HCT116 (cell line): ENCODE data around the gene MRPS7. TPM values are rescaled to one million over a fixed set of nuclear protein-coding genes. Genes with fewer than 3 reads are reported as not detected.

Experiments used
- ATAC-seq: fragments of 200-7000 bp; cut with Tn5 transposase; 2 replicates; pipeline ENCODE4 v1.9.1; 2020; ENCODE audit warnings: mild to moderate bottlenecking, moderate library complexity
- BruUV-seq: library from RNA; stranded (reverse); fragments of 400-500 nt; replicated peaks from 2 replicates; lab custom pipeline; 2021; lab: Mats Ljungman, UMichigan
- CTCF ChIA-PET: fragments of 300-600 bp; sonication (Branson Sonifier 250); formaldehyde crosslinking; loops from one replicate; lab custom pipeline; 2021; ENCODE audit warnings: antibody characterized with exemption; lab: Charles Lee
- POLR2A ChIA-PET: fragments of 300-600, 350-600 bp; sonication (Branson Sonifier 250); formaldehyde crosslinking; loops from one replicate; lab custom pipeline; 2021; ENCODE audit warnings: antibody characterized with exemption; lab: Charles Lee
- RAD21 ChIA-PET, 2 experiments: fragments of 300-600 bp; sonication (Branson Sonifier 250); formaldehyde crosslinking; loops; one replicate each; lab custom pipeline; 2023; ENCODE audit warnings: low total read pairs in 2 of 2; ENCODE audit not compliant: uncharacterized antibody in 2 of 2, unreplicated experiment in 2 of 2, low non-redundant PET in 1 of 2; lab: Charles Lee
- DNase-seq: peaks from one replicate; pipeline ENCODE4 v3.0.0-alpha.2; 2010; ENCODE audit warnings: low read depth, low spot score
- H2AFZ ChIP-seq: fragments of 200-600 bp; shearing (Covaris generic), sonication (generic); 2 replicates; pipeline ENCODE4 v1.6.1; 2017; ENCODE audit warnings: low read depth, mixed run types, mixed read lengths, antibody characterized with exemption, low read length; ENCODE audit not compliant: poor library complexity, severe bottlenecking
- H3K27ac ChIP-seq: 2 replicates; pipeline ENCODE4 v1.5.1; 2012; ENCODE audit warnings: low read depth, low read length
- H3K27me3 ChIP-seq: fragments of 200-600 bp; sonication (generic); 2 replicates; pipeline ENCODE4 v1.6.1; 2016; ENCODE audit warnings: mixed run types, low read length, mixed read lengths; ENCODE audit not compliant: insufficient read depth
- H3K36me3 ChIP-seq, 2 experiments: fragments of 200-500 bp in 1 of 2; fragments of 200-600 bp in 1 of 2; sonication (Bioruptor generic) in 1 of 2; sonication (generic) in 1 of 2; 2 replicates each; pipeline versions ENCODE4 v1.5.1 to v1.6.1; 2014 to 2016; ENCODE audit warnings: low read length in 2 of 2, inconsistent platforms in 1 of 2, mixed read lengths in 1 of 2, mixed run types in 1 of 2; ENCODE audit not compliant: insufficient read depth in 2 of 2, control insufficient read depth in 1 of 2
- H3K4me1 ChIP-seq, 2 experiments: fragments of 200-600 bp in 1 of 2; sonication (generic) in 1 of 2; 2 replicates each; pipeline versions ENCODE4 v1.5.1 to v1.6.1; 2012 to 2017; ENCODE audit warnings: low read length in 2 of 2, inconsistent platforms in 1 of 2, mild to moderate bottlenecking in 1 of 2, mixed read lengths in 1 of 2, mixed run types in 1 of 2, moderate library complexity in 1 of 2; ENCODE audit not compliant: insufficient read depth in 2 of 2, control insufficient read depth in 1 of 2
- H3K4me2 ChIP-seq: fragments of 200-600 bp; sonication (generic); 2 replicates; pipeline ENCODE4 v1.6.1; 2017; ENCODE audit warnings: mixed run types, low read length, mixed read lengths
- H3K4me3 ChIP-seq, 2 experiments: fragments of 200-600 bp in 1 of 2; sonication (generic) in 1 of 2; replicated peaks in 1 of 2; 2 replicates each; pipeline ENCODE4 v1.5.1; 2011 to 2016; ENCODE audit warnings: low read length in 2 of 2, control low read depth in 1 of 2, low read depth in 1 of 2, mild to moderate bottlenecking in 1 of 2, mixed read lengths in 1 of 2, mixed run types in 1 of 2
- H3K79me2 ChIP-seq: fragments of 200-600 bp; sonication (generic); 2 replicates; pipeline ENCODE4 v1.6.1; 2017; ENCODE audit warnings: mild to moderate bottlenecking, mixed run types, low read length, moderate library complexity, mixed read lengths; ENCODE audit not compliant: insufficient read depth
- H3K9ac ChIP-seq: fragments of 200-600 bp; sonication (generic); 2 replicates; pipeline ENCODE4 v1.6.1; 2016; ENCODE audit warnings: low read length, mixed read lengths
- H3K9me2 ChIP-seq: fragments of 200-600 bp; sonication (generic), shearing (Covaris generic); 2 replicates; pipeline ENCODE4 v1.6.1; 2017; ENCODE audit warnings: mixed run types, mild to moderate bottlenecking, moderate library complexity; ENCODE audit not compliant: insufficient read depth
- H3K9me3 ChIP-seq, 2 experiments: fragments of 200-500 bp in 1 of 2; fragments of 200-600 bp in 1 of 2; sonication (Bioruptor generic) in 1 of 2; sonication (generic) in 1 of 2; 2 replicates each; pipeline ENCODE4 v1.6.1; 2014 to 2017; ENCODE audit warnings: low read length in 2 of 2, mixed read lengths in 2 of 2, inconsistent platforms in 1 of 2, low read depth in 1 of 2, mild to moderate bottlenecking in 1 of 2, mixed run types in 1 of 2, moderate library complexity in 1 of 2; ENCODE audit not compliant: control insufficient read depth in 1 of 2, insufficient read depth in 1 of 2
- H4K20me1 ChIP-seq: fragments of 200-600 bp; sonication (generic), shearing (Covaris generic); 2 replicates; pipeline ENCODE4 v1.6.1; 2017; ENCODE audit warnings: mixed run types, mild to moderate bottlenecking, moderate library complexity; ENCODE audit not compliant: insufficient read depth
- ATF3 ChIP-seq: IDR thresholded peaks from 2 replicates; pipeline ENCODE4 v1.6.1; 2012
- CEBPB ChIP-seq: IDR thresholded peaks from 2 replicates; pipeline ENCODE4 v1.6.1; 2012; ENCODE audit warnings: low read depth
- EGR1 ChIP-seq: IDR thresholded peaks from 2 replicates; pipeline ENCODE4 v1.6.1; 2012; ENCODE audit warnings: low read depth
- ELF1 ChIP-seq: IDR thresholded peaks from 2 replicates; pipeline ENCODE4 v1.6.1; 2012; ENCODE audit warnings: low read depth, borderline replicate concordance
- EZH2phosphoT487 ChIP-seq: fragments of 200-600 bp; IDR thresholded peaks from 2 replicates; pipeline ENCODE4 v1.6.1; 2018; ENCODE audit warnings: antibody characterized with exemption, borderline replicate concordance
- FOSL1 ChIP-seq: IDR thresholded peaks from 2 replicates; pipeline ENCODE4 v1.6.1; 2012; ENCODE audit warnings: low read depth
- JUND ChIP-seq: IDR thresholded peaks from 2 replicates; pipeline ENCODE4 v1.6.1; 2012
- MAX ChIP-seq: IDR thresholded peaks from 2 replicates; pipeline ENCODE4 v1.6.1; 2012
- POLR2A ChIP-seq: IDR thresholded peaks from 2 replicates; pipeline ENCODE4 v1.7.0; 2011; ENCODE audit warnings: borderline replicate concordance; ENCODE audit not compliant: insufficient read depth, insufficient read length; ENCODE audit errors: extremely low read depth
- POLR2AphosphoS5 ChIP-seq: IDR thresholded peaks from 2 replicates; pipeline ENCODE4 v1.6.1; 2011; ENCODE audit warnings: mild to moderate bottlenecking, low read depth, low read length, moderate library complexity
- RAD21 ChIP-seq: IDR thresholded peaks from 2 replicates; pipeline ENCODE4 v1.6.1; 2012; ENCODE audit warnings: low read depth, mild to moderate bottlenecking
- REST ChIP-seq: IDR thresholded peaks from 2 replicates; pipeline ENCODE4 v1.6.1; 2012; ENCODE audit warnings: low read depth
- SIN3A ChIP-seq: IDR thresholded peaks from 2 replicates; pipeline ENCODE4 v1.6.1; 2012; ENCODE audit warnings: low read depth
- SRF ChIP-seq: IDR thresholded peaks from 2 replicates; pipeline ENCODE4 v1.6.1; 2012; ENCODE audit warnings: low read depth
- YY1 ChIP-seq: IDR thresholded peaks from 2 replicates; pipeline ENCODE4 v1.6.1; 2011; ENCODE audit warnings: low read length, low read depth, moderate library complexity, mild to moderate bottlenecking; ENCODE audit not compliant: insufficient replicate concordance; ENCODE audit errors: extremely low read depth
- ZFX ChIP-seq: fragments of 450-650 bp; IDR thresholded peaks from 2 replicates; pipeline ENCODE4 v1.6.1; 2017
- intact Hi-C: fragments of 100-400 bp; cut with micrococcal nuclease; formaldehyde crosslinking; loops from 2 replicates; pipeline ENCODE4 v1.10.0; 2022
- total RNA-seq: library from RNA; stranded (reverse); gene quantifications from one replicate; pipeline ENCODE4 v1.2.1, GENCODE V29; 2021; ENCODE audit not compliant: unreplicated experiment

MRPS7 gene
- total RNA-seq, 1 experiment from 2014 or later, result 104 TPM

GRCh38 chr17:75227729-75228128 is 34.0 kb upstream of the MRPS7 start:
- Histone ChIP-seq H3K9me3 (no peaks in the 10 kb centered on the region), H3K27me3 (no peaks in the 10 kb centered on the region), H2AFZ (no peak overlapping the region), H3K9me2 (no peaks in the 10 kb centered on the region), H3K4me3 (no peak overlapping the region), H3K4me1 (no peaks in the 10 kb centered on the region), H4K20me1 (no peaks in the 10 kb centered on the region), H3K27ac (no peak overlapping the region), H3K79me2 (peaks cover 11% of the 10 kb centered on the region; the same call in 1 of the 2 replicates), H3K4me2 (no peak overlapping the region), H3K36me3 (peaks cover 46 to 88% of the 10 kb centered on the region in 2 experiments; a peak in 3 of 4 replicates), H3K9ac (no peak overlapping the region)
- CTCF ChIA-PET, result interaction anchor here (1.2 kb wide), 1 partner anchor 114 kb away, joined by 4 read pairs; no protein-coding TSS in a partner anchor
- no TSS peak for BruUV-seq
- POLR2A ChIA-PET, result no interaction called here
- ATAC-seq (no peak), DNase-seq (no peak)
- RAD21 ChIA-PET, result no interaction called here
- TF ChIP-seq SRF (no peak), YY1 (no peak), ATF3 (no peak), JUND (no peak), SIN3A (no peak), POLR2AphosphoS5 (no peak), FOSL1 (no peak), REST (no peak), MAX (no peak), POLR2A (no peak), ELF1 (no peak), EGR1 (no peak), CEBPB (no peak), ZFX (no peak), RAD21 (no peak), EZH2phosphoT487 (no peak)
- intact Hi-C loops, result no loop called here
